SK-N-MC (cell line): Measurements from ENCODE around the gene KRT80.

Source experiments
- EZH2 ChIP-seq: fragments of 200-600 bp; sonication (generic); IDR thresholded peaks from one replicate; pipeline ENCODE4 v1.6.1; 2017; ENCODE audit warnings: antibody characterized with exemption
- POLR2AphosphoS5 ChIP-seq: IDR thresholded peaks from 2 replicates; pipeline ENCODE4 v1.6.1; 2012; ENCODE audit warnings: mild to moderate bottlenecking, low read depth, low read length, borderline replicate concordance

DNA sequence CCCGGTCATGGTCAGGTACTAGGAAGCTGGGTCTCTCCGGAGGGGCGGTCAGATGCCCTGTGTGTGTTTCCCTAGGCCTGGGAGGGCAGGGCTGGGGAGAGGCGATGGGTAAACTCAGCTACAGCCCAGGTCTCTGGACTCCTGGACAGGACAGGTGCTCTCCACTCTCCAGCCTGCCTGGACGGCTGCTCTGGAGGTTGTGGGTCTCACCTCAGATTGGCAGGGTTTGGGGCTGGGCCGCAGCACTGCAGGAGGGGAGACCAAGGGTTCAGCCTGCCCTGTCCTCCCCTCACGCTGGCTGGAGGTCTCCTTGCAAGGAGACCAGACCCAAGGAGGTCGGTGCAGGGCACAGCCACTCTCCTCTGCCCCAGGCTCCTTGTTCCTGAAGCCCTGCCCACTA is 7.8 kb downstream of the KRT80 start:
- TF ChIP-seq EZH2 (no peak), POLR2AphosphoS5 (no peak)
